GM10248 (cell line): ENCODE data around the gene GPR158.

Source experiments
- CTCF ChIA-PET: fragments of 300-600 bp; sonication (Branson Sonifier 250); formaldehyde crosslinking; extraction: SDS; loops from one replicate; lab custom pipeline; 2021; ENCODE audit warnings: antibody characterized with exemption; lab: Yijun Ruan, JAX
- POLR2A ChIA-PET: fragments of 350-650 bp; sonication (Branson Sonifier 250); formaldehyde crosslinking; extraction: SDS; loops from one replicate; lab custom pipeline; 2020; ENCODE audit warnings: antibody characterized with exemption; lab: Yijun Ruan, JAX
- DNase-seq: peaks from one replicate; pipeline ENCODE4 v3.0.0; 2012; ENCODE audit errors: extremely low spot score
- CTCF ChIP-seq: IDR thresholded peaks from 2 replicates; pipeline ENCODE4 v1.5.1; 2012; ENCODE audit warnings: mild to moderate bottlenecking, low read depth; ENCODE audit errors: extremely low read depth, missing control alignments, control extremely low read depth

GPR158 gene

DNA sequence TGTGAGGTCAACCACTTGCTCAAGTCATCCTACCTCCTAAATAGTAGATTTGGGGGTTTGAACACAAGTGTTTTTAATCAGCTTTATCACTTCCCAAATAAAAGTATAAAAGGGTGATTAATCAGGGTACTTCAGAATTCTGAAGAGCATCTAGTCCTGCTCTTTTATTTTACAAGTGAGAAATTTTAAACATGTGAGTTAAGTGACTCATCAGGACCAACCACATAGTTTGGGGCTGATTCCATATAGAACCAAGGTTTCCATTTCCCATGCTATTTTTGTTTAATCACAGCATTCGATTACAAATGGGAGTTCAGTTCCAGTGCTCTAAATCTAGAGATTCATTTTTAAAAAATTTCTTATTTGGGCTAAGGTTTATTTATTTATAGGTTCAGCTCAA is 113.4 kb downstream of the GPR158 start:
- DNase-seq = no peak
- POLR2A ChIA-PET = no interaction called here
- TF ChIP-seq CTCF = no peak
- CTCF ChIA-PET = interaction anchor here (1.4 kb wide), 1 partner anchor 11 kb away, joined by 3 read pairs; no protein-coding TSS in a partner anchor

- no peak for DNase-seq
- ChIA-PET POLR2A (no interaction called here), CTCF (no interaction called here)
- no peak for TF ChIP-seq CTCF
Observed at GRCh38 chr10:25294032-25294926, 119.5 kb downstream of the GPR158 start.

- TF ChIP-seq CTCF = no peak
- no peak for DNase-seq
- ChIA-PET CTCF (no interaction called here), POLR2A (no interaction called here)
Observed at GRCh38 chr10:25296324-25296723, 121.5 kb downstream of the GPR158 start.

DNA sequence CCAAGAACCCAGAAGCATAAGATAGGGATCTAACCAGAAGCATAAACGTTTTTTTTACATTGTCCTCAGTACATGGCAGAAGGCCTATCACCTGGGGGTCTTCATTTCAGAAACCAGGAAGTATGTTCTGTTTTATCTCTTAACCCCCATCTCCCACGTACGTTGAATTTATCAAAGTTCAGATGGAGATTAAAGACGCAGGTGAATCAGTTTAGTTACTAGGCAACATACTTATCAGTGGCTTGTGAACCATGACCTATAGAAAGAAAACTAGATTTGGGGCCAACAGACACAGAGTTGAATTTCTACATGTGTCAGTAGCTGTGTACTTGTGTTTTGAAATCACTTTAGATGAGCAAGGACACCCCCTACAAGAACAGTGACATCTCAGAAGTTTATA is 122.7 kb downstream of the GPR158 start:
- CTCF ChIA-PET = no interaction called here
- TF ChIP-seq CTCF = no peak

DNA sequence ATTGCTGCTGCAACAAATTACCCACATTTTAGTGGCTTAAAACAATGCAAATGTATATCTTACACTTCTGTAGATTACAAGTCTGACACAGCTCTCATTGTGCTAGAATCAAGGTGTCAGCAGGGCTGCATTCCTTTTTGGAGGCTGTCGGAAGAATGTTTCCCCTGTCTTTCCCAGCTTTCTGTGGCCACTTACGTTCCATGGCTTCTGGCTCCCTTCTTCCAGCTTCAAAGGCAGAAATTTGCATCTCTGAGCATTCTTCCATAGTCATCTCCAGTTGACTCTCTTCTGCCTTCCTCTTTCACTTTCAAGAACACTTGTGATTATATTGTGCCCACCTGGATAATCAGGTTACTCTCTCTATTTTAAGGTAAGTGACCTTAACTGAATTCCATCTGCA is 125.3 kb downstream of the GPR158 start:
- ChIA-PET CTCF (interaction anchor here (1.2 kb wide), 1 partner anchor 48 kb away, joined by 3 read pairs; no protein-coding TSS in a partner anchor), POLR2A (no interaction called here)

More for the DNA sequence above, 122.7 kb downstream of the GPR158 start:
- DNase-seq = no peak
- POLR2A ChIA-PET = no interaction called here

DNA sequence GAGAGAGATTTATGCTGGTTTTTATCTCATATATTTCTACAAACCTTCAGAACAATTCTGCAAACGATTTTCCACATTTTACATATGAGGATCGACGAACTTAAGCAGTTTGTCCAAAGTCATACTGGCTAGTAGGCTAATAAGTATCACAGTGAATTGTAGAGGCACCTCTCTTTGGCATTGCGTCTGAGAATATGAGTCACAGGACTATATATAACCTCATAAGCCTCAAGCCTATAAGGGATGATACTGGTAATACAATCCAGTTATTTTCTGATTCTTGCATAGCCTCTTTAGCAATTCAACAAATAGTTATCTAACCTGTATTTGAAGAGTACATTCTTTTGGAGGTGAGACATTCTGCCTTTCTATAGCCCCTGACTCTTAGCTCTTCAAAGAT is 129.8 kb downstream of the GPR158 start:
- ChIA-PET POLR2A (no interaction called here), CTCF (no interaction called here)
- DNase-seq = no peak
- TF ChIP-seq CTCF = no peak

More for the DNA sequence above, 125.3 kb downstream of the GPR158 start:
- DNase-seq = no peak
- no peak for TF ChIP-seq CTCF
